ENCODE data around the gene IL12B.
A peak's percentile ranks its signal among the peaks of the same experiment; 100 is the strongest.
"Not testable (repeated sequence)": the region's sequence is repeated elsewhere in the genome, so short reads cannot be mapped to it uniquely, and the experiment has no call there.

Gene IL12B

DNA sequence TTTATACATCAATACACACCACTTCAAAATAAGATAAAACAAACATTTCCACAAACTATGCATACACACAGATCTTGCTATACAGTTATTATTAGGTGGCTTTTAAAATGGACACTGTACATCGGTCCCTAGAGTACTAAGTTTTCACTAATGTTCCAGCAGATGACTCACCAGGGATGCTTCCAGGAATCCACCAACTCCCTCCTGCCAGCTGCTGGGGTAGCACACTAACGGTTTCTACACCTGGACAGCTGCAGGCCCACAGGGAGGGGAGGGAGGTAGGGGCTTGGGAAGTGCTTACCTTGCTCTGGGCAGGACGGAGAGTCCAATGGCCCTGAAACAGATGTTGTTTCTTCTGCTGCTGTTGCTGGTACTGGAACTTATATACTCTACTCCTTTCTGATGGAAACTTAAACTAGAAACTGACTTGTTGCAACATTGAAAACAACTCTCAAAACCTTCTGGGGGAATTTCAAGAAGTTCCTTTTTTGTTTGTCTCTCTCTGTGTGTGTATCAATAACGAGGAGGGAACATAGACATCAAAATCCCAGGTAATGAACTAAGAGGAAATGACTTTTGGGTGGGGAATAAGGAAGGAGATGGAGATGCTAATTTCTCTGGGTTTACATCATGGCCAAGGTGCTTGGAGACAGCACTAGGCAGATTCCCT is at the start of gene IL12B:
Gene IL12B (minus strand): TSS at position 357 of the 670 bp plus-strand sequence. CDS start 3,705 bp downstream, outside the sequence.
- no peak for DNase-seq (ENCODE audit: low read depth in 2 of 2)

DNA sequence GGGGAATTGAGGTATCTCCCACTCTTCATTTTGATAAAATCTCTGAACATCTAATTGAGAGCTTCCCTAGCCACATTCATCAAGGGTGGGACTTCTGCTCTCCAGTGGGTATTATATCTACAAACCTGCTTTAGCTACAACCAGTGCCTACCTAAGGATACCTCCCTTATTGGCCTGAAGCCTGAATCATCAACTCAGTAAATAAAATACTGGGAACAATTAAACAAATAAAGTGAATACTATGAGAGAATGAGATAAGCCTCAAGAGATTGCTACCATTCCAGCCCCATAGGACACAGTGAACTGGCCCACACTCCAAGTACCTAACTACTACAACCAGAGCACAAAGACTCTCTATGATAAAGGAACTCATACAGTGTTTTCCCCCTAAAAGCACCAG is 47.4 kb upstream of the IL12B start:
- no peak for DNase-seq (ENCODE audit: low read depth in 2 of 2)

DNA sequence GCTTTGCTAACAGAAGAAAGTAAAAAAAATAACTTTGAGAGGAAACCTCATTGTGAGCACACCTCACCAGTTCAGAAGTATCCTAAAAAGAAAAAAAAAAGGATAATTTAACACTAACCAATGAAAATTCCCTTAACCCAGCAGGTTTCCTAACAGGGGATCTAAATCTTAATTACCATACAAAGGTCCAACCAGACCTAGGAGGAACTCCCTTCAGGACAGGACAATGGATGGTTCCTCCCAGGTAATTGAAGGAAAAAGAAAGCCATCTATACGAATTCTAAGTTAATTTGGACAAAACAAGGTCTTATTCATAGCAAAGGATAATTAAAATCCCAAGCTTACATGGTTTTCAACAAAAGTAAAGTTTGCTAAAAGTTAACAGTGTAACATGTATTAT is 37.6 kb upstream of the IL12B start:
- DNase-seq (ENCODE audit: low read depth in 2 of 2) = not testable (repeated sequence)

- DNase-seq (ENCODE audit: low read depth in 2 of 2) = not testable (repeated sequence)
Observed at GRCh38 chr5:159366776-159367175, 36.5 kb upstream of the IL12B start.

GRCh38 chr5:159362220-159362619 is 31.9 kb upstream of the IL12B start:
- no peak for DNase-seq (ENCODE audit: low read depth in 2 of 2)

DNA sequence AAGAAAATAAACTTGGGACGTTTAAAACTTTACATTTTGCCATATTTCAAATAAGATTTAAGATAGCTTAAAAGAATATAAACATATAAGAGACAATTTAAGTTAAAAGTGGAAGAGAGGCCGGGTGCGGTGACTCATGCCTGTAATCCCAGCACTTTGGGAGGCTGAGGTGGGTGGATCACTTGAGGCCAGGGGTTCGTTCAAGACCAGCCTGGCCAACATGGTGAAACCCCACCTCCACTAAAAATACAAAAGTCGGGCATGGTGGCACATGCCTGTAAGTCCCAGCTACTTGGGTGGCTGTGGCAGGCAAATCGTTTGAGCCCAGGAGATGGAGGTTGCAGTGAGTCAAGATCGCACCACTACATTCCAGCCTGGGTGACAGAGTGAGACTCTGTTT is 29.6 kb upstream of the IL12B start:
- not testable (repeated sequence) for DNase-seq (ENCODE audit: low read depth in 2 of 2)

- no peak for DNase-seq (ENCODE audit: low read depth in 2 of 2)
Observed at GRCh38 chr5:159359408-159359807, 29.1 kb upstream of the IL12B start.

- DNase-seq (ENCODE audit: low read depth in 2 of 2) = no peak
Observed at GRCh38 chr5:159353661-159354252, 23.5 kb upstream of the IL12B start.

GRCh38 chr5:159350644-159351043 is 20.4 kb upstream of the IL12B start:
- DNase-seq (ENCODE audit: low read depth in 2 of 2) = not testable (repeated sequence)

- DNase-seq (ENCODE audit: low read depth in 2 of 2) = not testable (repeated sequence)
Observed at GRCh38 chr5:159350216-159350615, 19.9 kb upstream of the IL12B start.

GRCh38 chr5:159345861-159346260 is 15.6 kb upstream of the IL12B start:
- DNase-seq (ENCODE audit: low read depth in 2 of 2) = no peak

DNA sequence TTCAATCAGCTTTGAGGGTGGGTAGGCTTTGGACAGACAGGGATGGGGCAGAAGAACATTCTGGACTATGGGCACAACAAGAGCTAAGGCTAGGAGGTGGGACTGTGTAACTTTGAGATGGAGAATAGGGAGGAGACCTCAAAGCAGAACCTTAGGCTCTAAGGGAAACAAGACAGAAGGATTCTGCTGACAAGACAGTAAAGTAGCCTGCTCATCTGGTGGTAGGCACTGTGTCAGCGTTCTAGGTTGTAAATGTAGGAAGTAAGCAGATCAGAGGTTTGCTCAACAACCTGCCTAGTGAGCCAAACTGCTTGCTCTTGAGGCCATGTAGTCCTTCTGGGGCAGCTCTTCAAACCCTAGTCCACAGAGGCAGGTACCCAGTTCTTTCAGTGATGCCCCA is 15.0 kb upstream of the IL12B start:
- DNase-seq (ENCODE audit: low read depth in 2 of 2) = no peak

DNA sequence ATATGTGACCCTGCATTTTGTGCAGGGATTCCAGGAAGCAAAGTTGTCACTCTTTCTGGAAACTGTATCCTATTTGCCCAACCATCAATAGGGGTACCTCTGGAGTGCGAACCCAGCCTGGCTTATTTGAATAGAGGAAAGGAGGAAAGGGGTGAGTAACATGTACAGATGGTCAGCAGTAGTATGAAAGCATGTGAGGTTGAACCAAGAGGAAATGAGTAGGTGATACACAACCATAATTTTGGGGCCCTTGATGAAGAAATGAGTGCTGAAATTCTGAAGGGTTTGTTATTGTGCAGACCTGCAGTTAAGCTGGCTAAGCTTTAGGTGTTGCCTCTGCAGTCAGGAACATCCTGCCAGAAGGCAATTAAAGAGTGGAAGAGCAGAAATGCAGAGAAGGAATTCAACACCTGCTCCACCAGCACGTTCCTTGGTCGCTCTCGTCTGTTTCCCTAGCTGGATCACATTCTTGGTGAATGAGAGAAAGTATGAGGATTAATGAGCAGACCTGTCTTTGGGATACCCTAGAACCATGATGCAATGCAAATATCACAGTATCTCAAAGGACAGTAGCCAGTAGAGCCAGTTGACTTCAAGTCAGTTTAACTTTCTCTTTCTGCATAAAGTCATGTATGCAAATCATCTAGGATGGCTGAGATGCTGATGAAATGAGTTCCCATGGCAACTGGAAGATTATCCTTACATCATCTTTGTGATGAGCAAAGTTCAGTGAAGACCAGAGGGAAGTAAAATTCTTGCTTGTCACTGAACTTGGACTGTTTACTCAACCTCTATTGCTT is 13.2 kb upstream of the IL12B start:
- DNase-seq (ENCODE audit: low read depth in 2 of 2) = no peak

GRCh38 chr5:159342840-159343239 is 12.6 kb upstream of the IL12B start:
- DNase-seq (ENCODE audit: low read depth in 2 of 2) = no peak

DNA sequence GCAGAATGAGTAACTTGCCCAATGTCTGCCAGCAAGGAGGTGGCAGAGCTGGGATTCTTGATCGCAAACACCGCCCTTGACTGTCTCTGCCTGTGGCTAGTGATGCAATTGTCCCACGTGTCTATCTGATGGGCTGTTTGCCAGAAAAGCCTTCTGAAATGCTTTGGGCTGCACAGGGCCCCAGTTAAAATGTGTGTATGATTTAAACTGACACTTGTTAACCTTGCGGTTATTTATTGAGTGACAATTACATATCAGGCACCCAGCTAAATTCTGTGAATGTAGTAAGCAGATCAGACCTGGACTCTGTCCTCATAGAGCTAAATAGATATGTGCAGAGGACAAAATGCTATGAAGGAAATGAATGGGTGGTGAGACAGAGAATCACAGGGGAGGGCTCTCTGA is 11.6 kb upstream of the IL12B start:
- DNase-seq (ENCODE audit: low read depth in 2 of 2) = peak in 1 of 2 donors; percentile 21

DNA sequence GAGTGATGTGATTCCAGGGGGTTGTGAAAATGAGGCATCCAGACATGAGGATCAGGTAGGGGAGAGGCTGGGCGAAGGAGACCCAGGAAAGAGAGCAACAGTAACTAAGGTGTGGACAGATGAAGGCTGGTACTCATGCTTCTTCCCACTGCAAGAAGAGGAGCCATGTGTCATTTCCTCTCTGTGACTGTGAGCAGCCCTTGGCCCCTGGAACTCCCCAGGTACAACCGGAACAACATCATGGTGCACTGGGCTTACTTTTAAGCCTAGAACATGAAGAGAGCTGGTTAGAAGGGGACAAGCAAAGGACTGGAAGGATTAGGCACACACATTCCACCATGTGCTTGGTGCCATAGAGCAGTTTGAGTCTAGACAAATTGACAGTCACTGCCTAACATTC is 10.9 kb upstream of the IL12B start:
- no peak for DNase-seq (ENCODE audit: low read depth in 2 of 2)

- DNase-seq (ENCODE audit: low read depth in 2 of 2) = no peak
Observed at GRCh38 chr5:159340511-159340910, 10.2 kb upstream of the IL12B start.

DNA sequence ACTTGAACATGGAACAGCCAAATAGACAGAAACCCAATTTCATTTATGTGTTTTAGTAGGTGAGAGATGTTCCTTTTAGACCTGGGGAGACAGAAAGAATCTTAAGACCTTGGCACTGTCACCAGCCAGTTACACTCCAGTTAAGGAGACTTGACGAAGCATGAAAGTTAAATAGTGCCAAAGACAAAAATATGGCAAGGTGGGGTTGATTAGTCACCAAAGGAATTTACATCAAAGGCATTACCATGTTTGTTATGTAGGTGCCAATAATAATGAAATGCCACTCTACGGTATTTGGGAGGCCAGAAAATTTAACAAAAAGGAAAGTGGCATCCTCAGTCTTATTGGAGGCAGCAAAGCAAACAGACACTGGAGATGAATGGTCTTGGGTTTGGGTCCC is 9.2 kb upstream of the IL12B start:
- DNase-seq (ENCODE audit: low read depth in 2 of 2) = no peak

DNA sequence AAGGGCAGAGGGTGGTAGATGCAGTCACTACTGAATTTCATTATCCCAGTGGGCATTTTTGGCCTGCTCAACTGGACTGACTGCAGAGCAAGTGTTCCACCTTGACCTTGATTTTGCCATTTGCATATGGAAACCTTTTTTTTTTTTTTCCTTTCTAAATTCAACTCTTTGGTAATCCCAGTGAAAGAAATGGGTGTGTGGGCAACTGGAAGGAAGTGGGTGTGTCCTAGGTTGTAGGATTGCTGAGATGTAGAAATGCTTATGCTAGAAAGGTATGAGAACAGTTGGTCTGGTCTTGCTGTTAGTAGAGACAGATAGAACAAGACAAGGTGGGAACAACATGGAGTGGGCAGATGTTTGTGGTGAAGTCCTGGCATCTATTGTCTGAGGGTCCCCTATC is 7.8 kb upstream of the IL12B start:
- DNase-seq (ENCODE audit: low read depth in 2 of 2) = no peak

GRCh38 chr5:159337016-159337955 is 7.0 kb upstream of the IL12B start:
- DNase-seq (ENCODE audit: low read depth in 2 of 2) = no peak

DNA sequence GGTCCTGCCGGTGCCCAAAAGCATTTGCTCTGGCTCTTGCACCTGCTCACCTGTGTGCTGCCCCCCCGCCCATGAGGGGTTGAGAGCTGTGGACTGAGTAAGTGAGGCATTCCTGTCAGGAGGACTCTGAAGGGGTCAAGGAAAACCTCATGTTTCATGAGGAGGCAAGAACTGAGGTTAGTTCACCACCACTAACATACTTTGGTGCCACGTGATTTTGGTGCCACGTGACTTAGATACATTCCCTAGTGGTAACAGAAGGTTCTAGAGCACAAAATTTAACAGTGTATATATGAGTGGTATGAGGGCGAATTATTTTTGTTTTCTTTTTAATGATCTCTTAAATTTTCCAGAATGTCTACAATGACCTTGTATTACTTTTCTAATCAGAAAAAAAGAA is 6.3 kb upstream of the IL12B start:
- no peak for DNase-seq (ENCODE audit: low read depth in 2 of 2)

GRCh38 chr5:159333545-159333925 is 3.2 kb upstream of the IL12B start:
- no peak for DNase-seq (ENCODE audit: low read depth in 2 of 2)
